Caco-2 (cell line): ENCODE data around the gene DGCR6. TPM values are rescaled to one million over a fixed set of nuclear protein-coding genes. Genes with fewer than 3 reads are reported as not detected.
"Not testable (repeated sequence)": the region's sequence is repeated elsewhere in the genome, so short reads cannot be mapped to it uniquely, and the experiment has no call there.

Experiments
- BruUV-seq: library from RNA; stranded (reverse); fragments of 400-500 nt; replicated peaks from 2 replicates; lab custom pipeline; 2021; lab: Mats Ljungman, UMichigan
- CTCF ChIA-PET: fragments of 300-600 bp; sonication (Branson Sonifier 250); formaldehyde crosslinking; loops from one replicate; lab custom pipeline; 2022; ENCODE audit warnings: antibody characterized with exemption; lab: Charles Lee
- POLR2A ChIA-PET: fragments of 300-600 bp; sonication (Branson Sonifier 250); formaldehyde crosslinking; loops from one replicate; lab custom pipeline; 2022; ENCODE audit warnings: antibody characterized with exemption; lab: Charles Lee
- DNase-seq, 2 experiments: peaks; one replicate each; pipeline versions ENCODE4 v3.0.0 to v3.0.0-alpha.2; 2020 to 2022
- H3K27me3 ChIP-seq: replicated peaks from 2 replicates; pipeline ENCODE4 v1.6.0; 2011; ENCODE audit warnings: low read length; ENCODE audit not compliant: control insufficient read depth, insufficient read depth
- H3K36me3 ChIP-seq: 2 replicates; pipeline ENCODE4 v1.5.1; 2011; ENCODE audit warnings: low read length; ENCODE audit not compliant: control insufficient read depth, insufficient read depth
- H3K4me1 ChIP-seq: fragments of 250-450 bp; sonication (Bioruptor Pico); 2 replicates; pipeline ENCODE4 v1.5.1; 2020; ENCODE audit warnings: mild to moderate bottlenecking
- H3K4me3 ChIP-seq: 2 replicates; pipeline ENCODE4 v1.5.1; 2011; ENCODE audit warnings: low read depth, mild to moderate bottlenecking, control low read depth, low read length
- H3K9me3 ChIP-seq: fragments of 250-450 bp; sonication (Bioruptor Pico); 2 replicates; pipeline ENCODE4 v1.5.1; 2020; ENCODE audit warnings: mild to moderate bottlenecking, moderate library complexity
- H3K27ac Mint-ChIP-seq: one replicate; pipeline ENCODE4 v1.8.0; 2022; ENCODE audit warnings: mixed read lengths; ENCODE audit not compliant: unreplicated experiment
- H3K27me3 Mint-ChIP-seq: one replicate; pipeline ENCODE4 v1.8.0; 2022; ENCODE audit warnings: mixed read lengths; ENCODE audit not compliant: insufficient read depth, unreplicated experiment
- H3K36me3 Mint-ChIP-seq: one replicate; pipeline ENCODE4 v1.8.0; 2022; ENCODE audit warnings: mild to moderate bottlenecking, mixed read lengths; ENCODE audit not compliant: insufficient read depth, unreplicated experiment
- H3K4me1 Mint-ChIP-seq: one replicate; pipeline ENCODE4 v1.8.0; 2022; ENCODE audit warnings: low read depth, mixed read lengths; ENCODE audit not compliant: unreplicated experiment
- H3K4me3 Mint-ChIP-seq: one replicate; pipeline ENCODE4 v1.8.0; 2022; ENCODE audit warnings: mild to moderate bottlenecking, moderate library complexity, mixed read lengths; ENCODE audit not compliant: unreplicated experiment
- H3K9me3 Mint-ChIP-seq: one replicate; pipeline ENCODE4 v1.8.0; 2022; ENCODE audit warnings: mixed read lengths; ENCODE audit not compliant: unreplicated experiment
- intact Hi-C: fragments of 100-400 bp; cut with micrococcal nuclease; formaldehyde crosslinking; loops from one replicate; pipeline ENCODE4 v1.10.0; 2022; ENCODE audit not compliant: unreplicated experiment
- total RNA-seq: library from RNA; stranded (reverse); gene quantifications from 2 replicates; pipeline ENCODE4 v1.2.3, GENCODE V29; 2022
- TF ChIP-seq, protein P1 (sequence below), 2 experiments: fragments of 200-600 bp in 1 of 2; IDR thresholded peaks; 1 replicate in 1 of 2; 2 replicates in 1 of 2; pipeline versions ENCODE4 v1.5.1 to v1.8.0; 2011 to 2022; ENCODE audit warnings: antibody characterized with exemption in 1 of 2, control low read depth in 1 of 2, inconsistent platforms in 1 of 2, low read depth in 1 of 2, low read length in 1 of 2, mild to moderate bottlenecking in 1 of 2, moderate library complexity in 1 of 2; ENCODE audit not compliant: insufficient read depth in 1 of 2, severe bottlenecking in 1 of 2, unreplicated experiment in 1 of 2

DGCR6 gene
- total RNA-seq, 1 experiment from 2014 or later: 5.9 TPM

DNA sequence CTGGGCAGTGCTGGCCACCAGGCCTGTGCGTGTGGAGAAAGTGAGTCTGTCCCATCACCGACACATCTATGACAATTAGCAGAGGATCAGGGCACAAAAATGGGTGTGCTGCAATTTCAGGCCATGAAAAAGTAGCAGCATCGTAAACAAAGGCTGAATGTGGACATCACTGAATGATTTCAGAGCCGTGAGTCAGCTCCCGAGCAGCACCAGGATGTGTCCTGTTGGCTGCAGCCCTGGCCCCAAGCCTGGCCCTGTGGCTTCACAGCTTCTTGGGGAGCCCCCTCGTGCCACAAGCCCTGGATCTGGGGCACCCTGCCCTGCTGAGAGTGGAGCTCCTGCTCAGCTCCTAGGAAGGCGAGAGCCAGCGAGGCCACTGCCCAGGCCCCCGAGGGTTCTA is 9.4 kb downstream of the DGCR6 start:
- H3K4me1 ChIP-seq, H3K4me1 Mint-ChIP-seq, POLR2A ChIA-PET, H3K9me3 Mint-ChIP-seq, CTCF ChIA-PET, H3K36me3 Mint-ChIP-seq, H3K27me3 Mint-ChIP-seq, H3K27me3 ChIP-seq, DNase-seq, H3K4me3 ChIP-seq, intact Hi-C loops, H3K4me3 Mint-ChIP-seq, H3K9me3 ChIP-seq, BruUV-seq, H3K36me3 ChIP-seq, H3K27ac Mint-ChIP-seq: not testable (repeated sequence)

DNA sequence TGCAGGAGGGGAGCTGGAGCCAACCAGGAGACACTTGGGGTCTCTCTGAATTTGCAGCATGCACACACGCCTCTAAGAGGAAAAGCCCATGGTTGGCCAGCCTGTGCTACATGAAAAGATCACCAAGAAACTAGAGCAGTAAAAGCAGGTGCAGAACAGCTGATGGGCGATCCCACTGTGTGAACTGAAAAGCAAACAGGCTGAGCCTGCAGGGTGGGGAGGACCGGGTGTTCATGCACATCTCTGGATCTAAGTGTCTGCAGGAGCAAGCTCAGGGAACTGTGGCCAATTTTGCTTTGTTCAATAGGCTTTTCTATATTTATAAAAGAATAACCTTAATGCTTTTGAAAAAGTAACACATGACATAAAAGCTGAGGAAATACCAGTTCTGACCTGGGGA is 11.7 kb downstream of the DGCR6 start:
- H3K4me3 ChIP-seq, H3K27me3 Mint-ChIP-seq, H3K9me3 ChIP-seq, H3K4me1 ChIP-seq, BruUV-seq, intact Hi-C loops, H3K36me3 ChIP-seq, H3K9me3 Mint-ChIP-seq, DNase-seq, POLR2A ChIA-PET, CTCF ChIA-PET, H3K27ac Mint-ChIP-seq, H3K27me3 ChIP-seq, H3K36me3 Mint-ChIP-seq, H3K4me1 Mint-ChIP-seq, H3K4me3 Mint-ChIP-seq: not testable (repeated sequence)

DNA sequence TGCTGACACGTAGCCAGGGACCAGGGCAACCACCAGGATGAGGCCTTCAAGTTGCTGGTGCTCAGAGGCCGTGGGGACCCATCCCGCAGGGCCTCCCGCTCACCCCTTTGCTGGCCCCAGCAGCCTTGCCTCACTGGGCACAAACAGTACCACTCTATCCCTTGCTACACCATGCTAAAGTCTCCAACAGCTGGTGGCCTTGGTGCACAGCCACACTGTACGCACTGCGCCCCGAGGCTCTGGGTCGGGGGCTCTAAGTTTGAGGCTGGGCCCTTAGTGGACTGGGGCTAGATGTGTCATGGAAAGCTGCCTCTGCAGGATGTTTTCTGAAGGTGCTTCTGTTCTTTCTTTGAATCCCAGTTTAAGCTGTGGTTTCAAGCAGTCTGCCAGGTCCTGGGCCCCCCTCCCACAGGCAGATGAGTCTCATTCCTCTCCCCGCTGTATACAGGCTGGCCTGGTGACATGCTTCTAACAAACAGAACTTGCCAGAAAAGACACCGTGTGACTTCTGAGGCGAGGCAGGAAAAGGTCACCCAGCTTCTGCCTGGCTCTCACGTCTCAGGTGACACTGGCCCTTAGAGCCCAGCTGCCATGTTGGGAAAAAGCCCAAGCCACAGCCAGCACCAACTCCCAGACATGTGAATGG is 14.3 kb downstream of the DGCR6 start:
- intact Hi-C loops, H3K4me1 Mint-ChIP-seq, H3K27me3 Mint-ChIP-seq, H3K36me3 Mint-ChIP-seq, H3K9me3 Mint-ChIP-seq, H3K4me1 ChIP-seq, H3K36me3 ChIP-seq, H3K4me3 Mint-ChIP-seq, CTCF ChIA-PET, H3K4me3 ChIP-seq, H3K9me3 ChIP-seq, H3K27ac Mint-ChIP-seq, POLR2A ChIA-PET, H3K27me3 ChIP-seq, BruUV-seq, DNase-seq: not testable (repeated sequence)

DNA sequence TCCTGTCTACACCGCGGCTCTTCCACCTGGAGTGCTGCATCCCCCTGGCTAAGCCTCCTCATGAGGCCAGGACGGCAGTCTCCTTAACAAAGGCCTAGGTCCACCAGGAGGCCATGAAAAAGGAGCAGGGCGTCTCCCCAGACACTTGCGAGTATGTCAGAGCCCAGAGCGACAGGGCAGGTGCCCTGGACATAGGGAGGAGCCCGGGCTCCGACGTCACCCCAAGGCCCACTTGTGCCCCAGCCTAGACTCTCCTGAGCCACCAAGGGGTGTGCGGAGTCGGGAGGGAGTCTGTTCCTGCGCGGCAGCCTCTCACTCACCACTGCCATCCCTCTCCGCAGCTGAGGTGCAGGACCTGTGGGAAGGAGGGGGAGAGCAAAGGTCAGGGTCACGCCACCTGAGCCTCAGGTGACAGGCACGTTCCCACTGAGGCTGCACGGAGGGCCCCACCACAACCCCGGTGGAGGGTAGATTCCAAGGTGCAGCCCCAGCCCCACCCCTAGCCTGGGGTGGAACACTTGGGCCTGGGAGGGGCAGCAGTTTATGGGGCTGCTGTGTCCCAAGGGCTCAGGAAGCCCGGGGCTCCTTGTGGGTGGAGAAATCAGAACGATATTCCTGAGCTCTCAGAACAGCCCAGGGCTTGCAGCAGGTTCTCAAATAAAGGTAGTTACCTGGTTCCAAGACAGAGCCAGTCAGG is 19.4 kb downstream of the DGCR6 start:
- Histone ChIP-seq H3K4me3 (no peak overlapping the region), H3K4me1 (no peaks in the 10 kb centered on the region), H3K9me3 (no peaks in the 10 kb centered on the region), H3K27me3 (no peaks in the 10 kb centered on the region), H3K36me3 (no peaks in the 10 kb centered on the region)
- intact Hi-C loops: no loop called here
- no TSS peak for BruUV-seq
- no peak for DNase-seq
- Mint-ChIP-seq H3K36me3 (no peaks in the 10 kb centered on the region), H3K4me1 (no peaks in the 10 kb centered on the region), H3K27me3 (no peaks in the 10 kb centered on the region), H3K27ac (no peak overlapping the region), H3K9me3 (no peaks in the 10 kb centered on the region), H3K4me3 (no peak overlapping the region)
- POLR2A ChIA-PET: no interaction called here
- CTCF ChIA-PET: no interaction called here
- TF ChIP-seq, protein P1, sequence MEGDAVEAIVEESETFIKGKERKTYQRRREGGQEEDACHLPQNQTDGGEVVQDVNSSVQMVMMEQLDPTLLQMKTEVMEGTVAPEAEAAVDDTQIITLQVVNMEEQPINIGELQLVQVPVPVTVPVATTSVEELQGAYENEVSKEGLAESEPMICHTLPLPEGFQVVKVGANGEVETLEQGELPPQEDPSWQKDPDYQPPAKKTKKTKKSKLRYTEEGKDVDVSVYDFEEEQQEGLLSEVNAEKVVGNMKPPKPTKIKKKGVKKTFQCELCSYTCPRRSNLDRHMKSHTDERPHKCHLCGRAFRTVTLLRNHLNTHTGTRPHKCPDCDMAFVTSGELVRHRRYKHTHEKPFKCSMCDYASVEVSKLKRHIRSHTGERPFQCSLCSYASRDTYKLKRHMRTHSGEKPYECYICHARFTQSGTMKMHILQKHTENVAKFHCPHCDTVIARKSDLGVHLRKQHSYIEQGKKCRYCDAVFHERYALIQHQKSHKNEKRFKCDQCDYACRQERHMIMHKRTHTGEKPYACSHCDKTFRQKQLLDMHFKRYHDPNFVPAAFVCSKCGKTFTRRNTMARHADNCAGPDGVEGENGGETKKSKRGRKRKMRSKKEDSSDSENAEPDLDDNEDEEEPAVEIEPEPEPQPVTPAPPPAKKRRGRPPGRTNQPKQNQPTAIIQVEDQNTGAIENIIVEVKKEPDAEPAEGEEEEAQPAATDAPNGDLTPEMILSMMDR (IDR thresholded peaks at IDR 0.05; ENCODE audit: insufficient read depth in 1 of 2, low read depth in 1 of 2, low read length in 1 of 2, severe bottlenecking in 1 of 2, unreplicated experiment in 1 of 2): no peak
